A549 treated with GW870086 at 1 μM for 4 hours (cell line): Measurements from ENCODE around the gene FAM3A. TPM values are rescaled to one million over a fixed set of nuclear protein-coding genes. Genes with fewer than 3 reads are reported as not detected.

Source experiments
- total RNA-seq: library from RNA; stranded (reverse); fragments of 200-300 nt; extraction: Qiagen RNA extraction; gene quantifications from 5 replicates; pipeline ENCODE4 v1.2.3, GENCODE V29; 2022; ENCODE audit warnings: low read depth

FAM3A gene
- 32.9 to 47.3 TPM (median 45.3 TPM) in 5 replicates for total RNA-seq

GRCh38 chrX:154515966-154516655 is at the start of gene FAM3A:
Gene FAM3A, minus strand, starts transcription at chrX:154516232. Its CDS starts 460 bp downstream, at chrX:154515772.

GRCh38 chrX:154547245-154548027 is 31.4 kb upstream of the FAM3A start, which contains the start of gene IKBKG:
Gene IKBKG, plus strand, starts transcription at chrX:154547620. Its CDS starts 4,383 bp downstream, at chrX:154552003.

GRCh38 chrX:154546354-154547244 is 30.6 kb upstream of the FAM3A start, which contains the start of gene G6PD:
Gene G6PD, minus strand, starts transcription at chrX:154546846. Its CDS starts 691 bp downstream, at chrX:154546155.

GRCh38 chrX:154490414-154491083 is 25.5 kb downstream of the FAM3A start, which contains the start of gene SLC10A3:
Gene SLC10A3, minus strand, starts transcription at chrX:154490629. Its CDS starts 1,689 bp downstream, at chrX:154488940.

GRCh38 chrX:154486396-154487207 is 29.4 kb downstream of the FAM3A start, which contains the start of gene UBL4A:
Gene UBL4A, minus strand, starts transcription at chrX:154486615. Its CDS starts 31 bp downstream, at chrX:154486584.

GRCh38 chrX:154478728-154479622 is 37.1 kb downstream of the FAM3A start, which contains the start of gene LAGE3:
Gene LAGE3, minus strand, starts transcription at chrX:154479281. Its CDS starts 366 bp downstream, at chrX:154478915.

GRCh38 chrX:154458116-154458953 is 57.7 kb downstream of the FAM3A start, which contains the start of gene PLXNA3:
Gene PLXNA3, plus strand, starts transcription at chrX:154458281. Its CDS starts 1,903 bp downstream, at chrX:154460184.

Other genes starting within 250 kb of the FAM3A start
- 0.09 TPM in 1 of 5 replicates, not detected in the others for gene TEX28, start 221.1 kb downstream of the FAM3A start, total RNA-seq
- 0.10 to 0.19 TPM (median 0.17 TPM) in 3 of 5 replicates, not detected in the others for gene TKTL1, start 220.4 kb downstream of the FAM3A start, total RNA-seq
- 1,320 to 1,681 TPM (median 1,555 TPM) in 5 replicates for gene FLNA, start 141.6 kb downstream of the FAM3A start, total RNA-seq
- 115 to 162 TPM (median 151 TPM) in 5 replicates for gene EMD, start 136.9 kb downstream of the FAM3A start, total RNA-seq
- gene RPL10, start 117.9 kb downstream of the FAM3A start, total RNA-seq: 5,224 to 6,204 TPM (median 5,426 TPM) in 5 replicates
- gene DNASE1L1, start 107.0 kb downstream of the FAM3A start, total RNA-seq: 26.1 to 33.5 TPM (median 29.3 TPM) in 5 replicates
- gene TAFAZZIN, start 104.7 kb downstream of the FAM3A start, total RNA-seq: 32.2 to 40.3 TPM (median 37.1 TPM) in 5 replicates
- gene ATP6AP1, start 87.6 kb downstream of the FAM3A start, total RNA-seq: 81.6 to 108 TPM (median 104 TPM) in 5 replicates
- 89.4 to 105 TPM (median 103 TPM) in 5 replicates for gene GDI1, start 79.1 kb downstream of the FAM3A start, total RNA-seq
- gene FAM50A, start 72.1 kb downstream of the FAM3A start, total RNA-seq: 92.4 to 124 TPM (median 106 TPM) in 5 replicates
- gene PLXNA3, start 58.0 kb downstream of the FAM3A start, total RNA-seq: 10.8 to 15.6 TPM (median 11.8 TPM) in 5 replicates
- 57.7 to 70.9 TPM (median 68.2 TPM) in 5 replicates for gene LAGE3, start 37.0 kb downstream of the FAM3A start, total RNA-seq
- 64.7 to 72.3 TPM (median 68.9 TPM) in 5 replicates for gene UBL4A, start 29.6 kb downstream of the FAM3A start, total RNA-seq
- 29.7 to 41.5 TPM (median 40.1 TPM) in 5 replicates for gene SLC10A3, start 25.6 kb downstream of the FAM3A start, total RNA-seq
- 1,331 to 1,547 TPM (median 1,449 TPM) in 5 replicates for gene G6PD, start 30.6 kb upstream of the FAM3A start, total RNA-seq
- gene IKBKG, start 31.4 kb upstream of the FAM3A start, total RNA-seq: 35.2 to 42.9 TPM (median 41.7 TPM) in 5 replicates
- not detected in 5 replicates for gene CTAG1A, start 68.9 kb upstream of the FAM3A start, total RNA-seq
- not detected in 5 replicates for gene CTAG1B, start 103.0 kb upstream of the FAM3A start, total RNA-seq
- not detected in 5 replicates for gene CTAG2, start 137.3 kb upstream of the FAM3A start, total RNA-seq
- gene GAB3, start 234.8 kb upstream of the FAM3A start, total RNA-seq: 0.83 to 1.2 TPM (median 0.93 TPM) in 5 replicates
- gene DKC1, start 246.6 kb upstream of the FAM3A start, total RNA-seq: 156 to 200 TPM (median 164 TPM) in 5 replicates